Measurements from ENCODE around the gene FARP1.

The FARP1 gene

GRCh38 chr13:98452851-98453843 lies 310.3 kb downstream of the FARP1 start:
- no peak for DNase-seq

- DNase-seq: peak; percentile 94
These were observed 311.5 kb downstream of the FARP1 start for GRCh38 chr13:98454389-98454881.

GRCh38 chr13:98456413-98456845 lies 313.5 kb downstream of the FARP1 start:
- no peak for DNase-seq

GRCh38 chr13:98457053-98457452 lies 314.2 kb downstream of the FARP1 start:
- no peak for DNase-seq

- DNase-seq: no peak
These were observed 315.5 kb downstream of the FARP1 start for GRCh38 chr13:98458431-98458830.

- DNase-seq: no peak
These were observed 316.3 kb downstream of the FARP1 start for GRCh38 chr13:98459171-98459681.

GRCh38 chr13:98459721-98460370 lies 317.0 kb downstream of the FARP1 start:
- DNase-seq: no peak

GRCh38 chr13:98460516-98460915 lies 317.6 kb downstream of the FARP1 start:
- no peak for DNase-seq

GRCh38 chr13:98461486-98462240 lies 318.8 kb downstream of the FARP1 start:
- DNase-seq: no peak

GRCh38 chr13:98462241-98462882 lies 319.5 kb downstream of the FARP1 start:
- no peak for DNase-seq

- DNase-seq: no peak
These were observed 320.1 kb downstream of the FARP1 start for GRCh38 chr13:98462946-98463345.

GRCh38 chr13:98466634-98467236 lies 323.8 kb downstream of the FARP1 start:
- DNase-seq: no peak

GRCh38 chr13:98467263-98467985 lies 324.5 kb downstream of the FARP1 start:
- DNase-seq: no peak

GRCh38 chr13:98468361-98468760 lies 325.5 kb downstream of the FARP1 start:
- no peak for DNase-seq

- no peak for DNase-seq
These were observed 326.0 kb downstream of the FARP1 start for GRCh38 chr13:98468929-98469328.

GRCh38 chr13:98470920-98471319 lies 328.0 kb downstream of the FARP1 start:
- no peak for DNase-seq

GRCh38 chr13:98471934-98472333 lies 329.0 kb downstream of the FARP1 start:
- no peak for DNase-seq

GRCh38 chr13:98473135-98473787 lies 330.4 kb downstream of the FARP1 start:
- DNase-seq: no peak

- DNase-seq: no peak
These were observed 330.9 kb downstream of the FARP1 start for GRCh38 chr13:98473788-98474144.

GRCh38 chr13:98474292-98474691 lies 331.4 kb downstream of the FARP1 start:
- DNase-seq: no peak

- no peak for DNase-seq
These were observed 331.9 kb downstream of the FARP1 start for GRCh38 chr13:98474761-98475160.

All from DMS79 (cell line).